ENCODE data around the gene MGLL. TPM values are rescaled to one million over a fixed set of nuclear protein-coding genes. Genes with fewer than 3 reads are reported as not detected.

The MGLL gene
- total RNA-seq, 1 experiment from 2014 or later, result 2.1 TPM

- ChIA-PET CTCF (no interaction called here), POLR2A (no interaction called here)
- intact Hi-C loops (cut with micrococcal nuclease; ENCODE audit: unreplicated experiment), result no loop called here
- H3K4me1 ChIP-seq (ENCODE audit: control insufficient read depth, insufficient read depth, low read length), result no peaks in the 10 kb centered on the region
- no peaks in the 10 kb centered on the region for H3K9me3 ChIP-seq (ENCODE audit: control insufficient read depth, insufficient read depth, low read depth, low read length)
- TF ChIP-seq POLR2AphosphoS5 (IDR thresholded peaks at IDR 0.05; ENCODE audit: low read depth, low read length), result no peak
- no peak for TF ChIP-seq SIN3A (IDR thresholded peaks at IDR 0.05; ENCODE audit: borderline replicate concordance, insufficient read depth, low read depth, low read length)
- TF ChIP-seq REST (IDR thresholded peaks at IDR 0.05; ENCODE audit: insufficient read depth in 1 of 2, low read depth in 2 of 2, low read length in 1 of 2), result no peak
- ATAC-seq (no peak; the same call in 1 of the 2 replicates), DNase-seq (ENCODE audit: low read depth, low spot score) (no peak)
- H3K4me3 ChIP-seq (ENCODE audit: low read depth in 2 of 2, low read length in 2 of 2), result no peak overlapping the region
- no peaks in the 10 kb centered on the region for H3K36me3 ChIP-seq (ENCODE audit: control insufficient read depth, insufficient read depth, low read length)
- BruUV-seq (replicated peaks), result no TSS peak
- no peaks in the 10 kb centered on the region for H3K27me3 ChIP-seq (ENCODE audit: control insufficient read depth, insufficient read depth, low read length)
- in situ Hi-C loops (cut with HindIII; ENCODE audit: low pct_unique_long_range_greater_than_20kb, low sequenced_read_pairs), result no loop called here
- no peak overlapping the region for H3K27ac ChIP-seq (ENCODE audit: low read length)
Measured at GRCh38 chr3:127640042-127640355, 182.3 kb downstream of the MGLL start.

- H3K27ac ChIP-seq (ENCODE audit: low read length), result no peak overlapping the region
- no peaks in the 10 kb centered on the region for H3K27me3 ChIP-seq (ENCODE audit: control insufficient read depth, insufficient read depth, low read length)
- no peaks in the 10 kb centered on the region for H3K36me3 ChIP-seq (ENCODE audit: control insufficient read depth, insufficient read depth, low read length)
- no peaks in the 10 kb centered on the region for H3K4me1 ChIP-seq (ENCODE audit: control insufficient read depth, insufficient read depth, low read length)
- ChIA-PET POLR2A (no interaction called here), CTCF (no interaction called here)
- in situ Hi-C loops (cut with HindIII; ENCODE audit: low pct_unique_long_range_greater_than_20kb, low sequenced_read_pairs) (no loop called here), intact Hi-C loops (cut with micrococcal nuclease; ENCODE audit: unreplicated experiment) (no loop called here)
- BruUV-seq (replicated peaks), result no TSS peak
- H3K4me3 ChIP-seq (ENCODE audit: low read depth in 2 of 2, low read length in 2 of 2), result no peak overlapping the region
- ATAC-seq, result peak; percentile 60
- DNase-seq (ENCODE audit: low read depth, low spot score), result no peak
- no peaks in the 10 kb centered on the region for H3K9me3 ChIP-seq (ENCODE audit: control insufficient read depth, insufficient read depth, low read depth, low read length)
- TF ChIP-seq POLR2AphosphoS5 (IDR thresholded peaks at IDR 0.05; ENCODE audit: low read depth, low read length), result no peak
- no peak for TF ChIP-seq TCF7L2 (IDR thresholded peaks at IDR 0.05; ENCODE audit: low read depth, low read length)
Measured at GRCh38 chr3:127639173-127640041, 182.9 kb downstream of the MGLL start.

Other genes starting within 250 kb of the MGLL start
- gene TPRA1, start 231.8 kb downstream of the MGLL start, total RNA-seq (2021; ENCODE audit: unreplicated experiment), result 42.6 TPM
- gene MCM2, start 224.1 kb downstream of the MGLL start, total RNA-seq (2021; ENCODE audit: unreplicated experiment), result 132 TPM
- gene PODXL2, start 193.3 kb downstream of the MGLL start, total RNA-seq (2021; ENCODE audit: unreplicated experiment), result 15.3 TPM
- 6.9 TPM for gene ABTB1, start 149.6 kb downstream of the MGLL start, total RNA-seq (2021; ENCODE audit: unreplicated experiment)
- gene KBTBD12, start 92.7 kb upstream of the MGLL start, total RNA-seq (2021; ENCODE audit: unreplicated experiment), result 0.28 TPM
- gene SEC61A1, start 229.9 kb upstream of the MGLL start, total RNA-seq (2021; ENCODE audit: unreplicated experiment), result 246 TPM